Measurements from ENCODE around the gene TMEM14C.

GRCh38 chr6:10778230-10778629 is 55.4 kb downstream of the TMEM14C start:
- TF ChIP-seq, protein P1, sequence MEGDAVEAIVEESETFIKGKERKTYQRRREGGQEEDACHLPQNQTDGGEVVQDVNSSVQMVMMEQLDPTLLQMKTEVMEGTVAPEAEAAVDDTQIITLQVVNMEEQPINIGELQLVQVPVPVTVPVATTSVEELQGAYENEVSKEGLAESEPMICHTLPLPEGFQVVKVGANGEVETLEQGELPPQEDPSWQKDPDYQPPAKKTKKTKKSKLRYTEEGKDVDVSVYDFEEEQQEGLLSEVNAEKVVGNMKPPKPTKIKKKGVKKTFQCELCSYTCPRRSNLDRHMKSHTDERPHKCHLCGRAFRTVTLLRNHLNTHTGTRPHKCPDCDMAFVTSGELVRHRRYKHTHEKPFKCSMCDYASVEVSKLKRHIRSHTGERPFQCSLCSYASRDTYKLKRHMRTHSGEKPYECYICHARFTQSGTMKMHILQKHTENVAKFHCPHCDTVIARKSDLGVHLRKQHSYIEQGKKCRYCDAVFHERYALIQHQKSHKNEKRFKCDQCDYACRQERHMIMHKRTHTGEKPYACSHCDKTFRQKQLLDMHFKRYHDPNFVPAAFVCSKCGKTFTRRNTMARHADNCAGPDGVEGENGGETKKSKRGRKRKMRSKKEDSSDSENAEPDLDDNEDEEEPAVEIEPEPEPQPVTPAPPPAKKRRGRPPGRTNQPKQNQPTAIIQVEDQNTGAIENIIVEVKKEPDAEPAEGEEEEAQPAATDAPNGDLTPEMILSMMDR (IDR thresholded peaks at IDR 0.05): no peak
- no peak for TF ChIP-seq POLR2AphosphoS5 (IDR thresholded peaks at IDR 0.05)
- TF ChIP-seq POLR2A (IDR thresholded peaks at IDR 0.05): no peak

Measured in prostate gland (tissue), 2 donors.